ENCODE data around the gene SLC12A7.

DNA sequence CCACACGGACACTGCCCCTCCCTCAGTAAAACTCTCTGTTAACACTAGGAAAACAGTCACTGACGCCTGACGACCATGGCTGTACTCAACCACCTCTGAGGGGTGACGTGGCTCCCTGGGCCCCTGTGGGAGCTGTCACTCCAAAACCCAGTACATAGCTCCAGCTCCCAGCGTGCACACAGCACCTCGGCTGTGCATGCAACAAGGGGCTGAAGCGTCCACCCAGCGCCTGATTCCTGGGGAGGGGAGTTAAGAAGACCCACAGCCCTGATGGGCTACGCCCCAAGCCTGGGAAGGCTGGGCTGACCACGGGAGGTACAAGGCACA lies 36.3 kb downstream of the SLC12A7 start:
- TF ChIP-seq, protein P1, sequence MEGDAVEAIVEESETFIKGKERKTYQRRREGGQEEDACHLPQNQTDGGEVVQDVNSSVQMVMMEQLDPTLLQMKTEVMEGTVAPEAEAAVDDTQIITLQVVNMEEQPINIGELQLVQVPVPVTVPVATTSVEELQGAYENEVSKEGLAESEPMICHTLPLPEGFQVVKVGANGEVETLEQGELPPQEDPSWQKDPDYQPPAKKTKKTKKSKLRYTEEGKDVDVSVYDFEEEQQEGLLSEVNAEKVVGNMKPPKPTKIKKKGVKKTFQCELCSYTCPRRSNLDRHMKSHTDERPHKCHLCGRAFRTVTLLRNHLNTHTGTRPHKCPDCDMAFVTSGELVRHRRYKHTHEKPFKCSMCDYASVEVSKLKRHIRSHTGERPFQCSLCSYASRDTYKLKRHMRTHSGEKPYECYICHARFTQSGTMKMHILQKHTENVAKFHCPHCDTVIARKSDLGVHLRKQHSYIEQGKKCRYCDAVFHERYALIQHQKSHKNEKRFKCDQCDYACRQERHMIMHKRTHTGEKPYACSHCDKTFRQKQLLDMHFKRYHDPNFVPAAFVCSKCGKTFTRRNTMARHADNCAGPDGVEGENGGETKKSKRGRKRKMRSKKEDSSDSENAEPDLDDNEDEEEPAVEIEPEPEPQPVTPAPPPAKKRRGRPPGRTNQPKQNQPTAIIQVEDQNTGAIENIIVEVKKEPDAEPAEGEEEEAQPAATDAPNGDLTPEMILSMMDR (IDR thresholded peaks at IDR 0.05), result no peak
- no peak for TF ChIP-seq POLR2A (IDR thresholded peaks at IDR 0.05)

Data from heart left ventricle (tissue), 13 donors.